GM06990 (cell line): ENCODE data around the gene PLTP.
"Not testable (repeated sequence)": the region's sequence is repeated elsewhere in the genome, so short reads cannot be mapped to it uniquely, and the experiment has no call there.

Source experiments
- DNase-seq: peaks from one replicate; pipeline ENCODE4 v3.0.0-alpha.2; 2011; ENCODE audit not compliant: insufficient read length; ENCODE audit errors: extremely low read depth
- H3K27me3 ChIP-seq: replicated peaks from 2 replicates; pipeline ENCODE4 v1.6.0; 2011; ENCODE audit warnings: low read length; ENCODE audit not compliant: control insufficient read depth, insufficient read depth
- H3K36me3 ChIP-seq: 2 replicates; pipeline ENCODE4 v1.5.1; 2011; ENCODE audit warnings: low read length; ENCODE audit not compliant: control insufficient read depth, insufficient read depth
- H3K4me3 ChIP-seq: replicated peaks from 2 replicates; pipeline ENCODE4 v1.5.1; 2011; ENCODE audit warnings: low read depth, mild to moderate bottlenecking, control low read depth, low read length
- TF ChIP-seq, protein P1 (sequence below): IDR thresholded peaks from 2 replicates; pipeline ENCODE4 v1.5.1; 2011; ENCODE audit warnings: low read length, control low read depth, mild to moderate bottlenecking, inconsistent platforms; ENCODE audit not compliant: insufficient read depth, poor library complexity, severe bottlenecking

The PLTP gene

DNA sequence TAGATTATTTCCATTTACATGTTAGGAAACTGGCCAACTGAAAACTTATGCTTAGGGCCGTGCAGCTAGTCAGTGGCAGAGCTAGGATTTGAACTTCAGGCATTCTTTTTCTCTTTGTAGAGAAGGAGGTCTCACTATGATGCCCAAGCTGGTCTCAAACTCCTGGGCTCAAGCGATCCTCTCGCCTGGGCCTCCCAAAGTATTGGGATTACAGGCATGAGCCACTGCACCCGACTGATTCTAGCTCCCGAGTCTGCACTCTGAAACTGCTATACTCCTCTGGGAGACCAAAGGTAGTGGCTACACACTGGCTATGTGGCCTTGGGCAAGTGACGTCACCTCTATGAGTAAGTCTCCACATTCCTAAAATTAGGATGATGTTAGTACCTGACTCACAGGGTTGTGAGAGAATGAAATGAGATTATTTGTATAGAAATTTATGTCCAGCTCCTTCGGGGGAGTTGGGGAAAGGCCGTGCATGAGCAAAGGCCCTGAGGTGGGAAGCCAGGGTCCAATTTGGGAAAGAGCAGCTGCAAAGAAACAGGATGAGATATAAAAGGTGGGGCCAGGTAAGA lies 6.4 kb downstream of the PLTP start:
- Histone ChIP-seq H3K27me3 (no peaks in the 10 kb centered on the region), H3K36me3 (no peaks in the 10 kb centered on the region; the same call in 1 of the 2 replicates), H3K4me3 (no peak overlapping the region)
- DNase-seq: no peak
- TF ChIP-seq, protein P1, sequence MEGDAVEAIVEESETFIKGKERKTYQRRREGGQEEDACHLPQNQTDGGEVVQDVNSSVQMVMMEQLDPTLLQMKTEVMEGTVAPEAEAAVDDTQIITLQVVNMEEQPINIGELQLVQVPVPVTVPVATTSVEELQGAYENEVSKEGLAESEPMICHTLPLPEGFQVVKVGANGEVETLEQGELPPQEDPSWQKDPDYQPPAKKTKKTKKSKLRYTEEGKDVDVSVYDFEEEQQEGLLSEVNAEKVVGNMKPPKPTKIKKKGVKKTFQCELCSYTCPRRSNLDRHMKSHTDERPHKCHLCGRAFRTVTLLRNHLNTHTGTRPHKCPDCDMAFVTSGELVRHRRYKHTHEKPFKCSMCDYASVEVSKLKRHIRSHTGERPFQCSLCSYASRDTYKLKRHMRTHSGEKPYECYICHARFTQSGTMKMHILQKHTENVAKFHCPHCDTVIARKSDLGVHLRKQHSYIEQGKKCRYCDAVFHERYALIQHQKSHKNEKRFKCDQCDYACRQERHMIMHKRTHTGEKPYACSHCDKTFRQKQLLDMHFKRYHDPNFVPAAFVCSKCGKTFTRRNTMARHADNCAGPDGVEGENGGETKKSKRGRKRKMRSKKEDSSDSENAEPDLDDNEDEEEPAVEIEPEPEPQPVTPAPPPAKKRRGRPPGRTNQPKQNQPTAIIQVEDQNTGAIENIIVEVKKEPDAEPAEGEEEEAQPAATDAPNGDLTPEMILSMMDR: no peak

DNA sequence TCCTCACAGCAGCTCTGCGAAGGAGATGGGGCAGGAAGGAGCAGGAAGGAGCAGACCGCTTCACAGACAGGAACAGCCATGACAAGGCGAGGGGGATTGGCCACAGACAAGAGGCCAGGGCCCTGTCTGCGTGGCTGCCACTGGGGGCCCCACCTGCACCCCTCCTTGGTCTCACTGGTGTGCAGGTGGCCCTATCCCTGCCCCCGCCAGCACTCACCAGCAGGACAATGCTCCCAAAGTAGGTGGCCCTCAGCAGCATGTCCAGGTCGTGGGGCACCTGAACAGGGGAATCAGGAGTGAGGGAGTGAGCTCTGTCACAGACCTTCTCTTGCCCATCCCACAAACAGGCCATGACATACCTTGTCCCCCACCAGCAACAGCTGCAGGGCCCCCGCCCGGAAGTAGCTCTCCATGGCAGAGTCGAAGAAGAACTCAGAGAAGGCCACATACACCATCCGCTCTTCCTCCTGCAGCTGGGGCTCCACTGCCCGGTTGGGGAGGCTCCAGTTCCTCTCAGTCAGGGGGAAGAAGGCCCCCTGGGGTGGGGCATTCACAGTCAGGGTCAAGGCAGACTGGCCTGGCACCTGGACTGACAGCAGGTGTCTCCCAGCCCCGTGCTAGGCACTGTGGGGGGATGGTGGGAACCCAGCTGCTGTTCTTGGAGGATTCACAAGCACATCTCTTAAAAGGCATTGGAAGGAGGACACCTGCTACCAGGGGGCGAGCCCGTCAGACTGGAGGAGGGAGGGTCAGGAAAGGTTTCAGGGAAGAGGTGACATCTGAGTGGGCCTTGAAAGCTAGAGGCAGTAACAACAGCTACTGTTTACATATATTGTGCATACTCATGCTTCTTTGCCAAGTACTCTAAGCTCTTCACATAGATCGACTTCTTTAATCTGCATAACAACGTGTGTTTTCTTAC lies 7.1 kb downstream of the PLTP start:
- no peak overlapping the region for H3K4me3 ChIP-seq
- TF ChIP-seq, protein P1: no peak
- no peak for DNase-seq
- peaks cover under 1% of the 10 kb centered on the region; the same call in 1 of the 2 replicates for H3K36me3 ChIP-seq
- H3K27me3 ChIP-seq: no peaks in the 10 kb centered on the region

DNA sequence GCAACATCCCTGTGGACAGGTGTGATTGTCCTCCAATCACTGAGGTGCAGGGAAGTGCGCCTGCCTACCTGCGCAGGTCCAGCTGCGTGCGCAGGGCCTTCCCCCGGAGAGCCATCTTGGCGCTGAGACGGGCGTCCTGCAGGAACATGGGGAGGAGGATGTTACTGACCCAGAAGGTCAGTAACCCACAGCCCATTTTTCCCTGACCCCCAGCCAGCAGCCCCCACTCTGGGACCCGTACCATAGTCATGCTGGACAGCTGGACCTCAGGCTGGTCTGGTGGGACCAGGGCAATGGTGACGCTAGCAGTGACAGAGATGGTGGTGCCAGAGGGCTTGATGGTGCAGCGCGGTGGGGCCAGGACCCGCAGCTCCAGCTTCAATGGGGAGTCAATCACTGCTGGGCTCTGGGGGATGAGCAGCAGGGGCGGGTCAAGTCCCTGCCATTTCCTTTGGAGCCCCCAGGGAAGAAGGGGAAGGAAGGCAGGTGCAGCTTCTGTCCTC lies 9.7 kb downstream of the PLTP start:
- Histone ChIP-seq H3K36me3 (peaks cover 5% of the 10 kb centered on the region), H3K27me3 (no peaks in the 10 kb centered on the region), H3K4me3 (no peak overlapping the region)
- DNase-seq: no peak
- TF ChIP-seq, protein P1: no peak

DNA sequence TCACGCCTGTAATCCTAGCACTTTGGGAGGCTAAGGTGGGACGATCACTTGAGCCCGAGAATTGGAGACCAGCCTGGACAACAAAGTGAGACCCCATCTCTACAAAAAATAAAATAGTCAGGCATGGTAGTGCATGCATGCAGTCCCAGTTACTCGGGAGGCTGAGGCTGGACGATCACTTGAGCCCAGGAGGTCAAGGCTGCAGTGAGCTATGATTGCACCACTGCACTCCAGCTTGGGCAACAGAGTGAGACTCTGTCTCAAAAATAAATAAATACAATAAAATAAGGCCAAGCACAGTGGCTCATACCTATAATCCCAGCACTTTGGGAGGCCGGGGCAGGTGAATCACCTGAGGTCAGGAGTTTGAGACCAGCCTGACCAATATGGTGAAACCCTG lies 10.6 kb downstream of the PLTP start:
- DNase-seq, H3K27me3 ChIP-seq, H3K36me3 ChIP-seq, H3K4me3 ChIP-seq: not testable (repeated sequence)

DNA sequence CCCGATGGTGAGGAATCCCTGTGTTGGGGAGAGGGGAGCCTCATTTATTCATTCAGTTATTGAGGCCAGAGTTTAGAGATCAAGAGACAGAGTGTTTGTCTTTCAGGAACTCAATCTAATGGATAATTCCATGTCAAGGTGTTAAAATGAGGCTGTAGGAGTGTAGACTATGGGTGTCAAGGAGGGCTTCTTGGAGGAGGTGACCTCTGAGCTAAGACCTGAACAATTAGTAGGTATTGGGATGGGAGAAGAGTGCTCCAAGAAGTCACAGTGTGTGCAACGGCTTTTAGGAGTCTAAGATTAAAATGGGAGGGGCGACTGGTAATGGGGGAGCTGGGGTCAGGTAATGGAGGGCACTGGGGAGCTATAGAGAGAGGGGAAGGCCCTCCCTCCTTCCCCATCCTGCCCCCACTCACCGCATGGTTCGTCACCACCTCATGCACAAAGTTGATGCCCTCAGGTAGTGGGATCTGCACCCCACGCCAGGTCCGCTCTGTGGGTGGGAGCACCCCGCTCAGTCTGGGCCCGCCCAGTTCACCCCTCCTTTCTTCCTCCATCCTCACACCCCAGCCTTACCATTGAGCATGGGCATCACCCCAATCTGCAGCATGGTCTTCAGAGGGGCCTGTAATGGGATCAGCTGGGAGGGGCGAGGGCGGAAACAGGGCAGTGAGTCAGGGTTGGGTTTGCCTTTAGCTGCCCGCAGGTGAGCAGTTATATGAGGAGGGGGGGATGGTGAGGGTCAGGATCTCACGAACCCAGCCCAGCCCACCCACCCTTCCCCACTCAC lies 12.7 kb downstream of the PLTP start:
- H3K27me3 ChIP-seq: no peaks in the 10 kb centered on the region
- no peak overlapping the region for H3K4me3 ChIP-seq
- TF ChIP-seq, protein P1: no peak
- H3K36me3 ChIP-seq: peaks cover 17% of the 10 kb centered on the region
- DNase-seq: no peak
